KMS-11 (cell line): ENCODE data around the gene SERPINA6.

Source experiments
- H2AFZ ChIP-seq: fragments of 200-600 bp; sonication (generic); 2 replicates; pipeline ENCODE4 v1.6.1; 2016; ENCODE audit warnings: antibody characterized with exemption, mixed run types, low read depth
- H3K27ac ChIP-seq: fragments of 200-600 bp; sonication (generic); 2 replicates; pipeline ENCODE4 v1.6.1; 2016; ENCODE audit warnings: mild to moderate bottlenecking, mixed run types
- H3K27me3 ChIP-seq: fragments of 200-600 bp; sonication (generic); 2 replicates; pipeline ENCODE4 v1.6.1; 2017; ENCODE audit warnings: mild to moderate bottlenecking, low read depth, mixed run types, moderate library complexity; ENCODE audit not compliant: insufficient read depth
- H3K36me3 ChIP-seq: fragments of 200-600 bp; sonication (generic); 2 replicates; pipeline ENCODE4 v1.6.1; 2017; ENCODE audit warnings: mild to moderate bottlenecking, mixed run types; ENCODE audit not compliant: insufficient read depth
- H3K4me1 ChIP-seq: fragments of 200-600 bp; sonication (generic); 2 replicates; pipeline ENCODE4 v1.6.1; 2016; ENCODE audit warnings: mild to moderate bottlenecking, low read depth, mixed run types; ENCODE audit not compliant: poor library complexity, severe bottlenecking
- H3K4me2 ChIP-seq: fragments of 200-600 bp; sonication (generic); 2 replicates; pipeline ENCODE4 v1.7.0; 2016; ENCODE audit warnings: mild to moderate bottlenecking, mixed run types
- H3K4me3 ChIP-seq: fragments of 200-600 bp; sonication (generic); IDR thresholded peaks from 2 replicates; pipeline ENCODE4 v1.6.1; 2017; ENCODE audit warnings: low read depth, low read length, mixed read lengths; ENCODE audit not compliant: insufficient read depth
- H3K79me2 ChIP-seq: fragments of 200-600 bp; sonication (generic); 2 replicates; pipeline ENCODE4 v1.6.1; 2016; ENCODE audit warnings: low read depth, mixed run types; ENCODE audit not compliant: insufficient read depth
- H3K9ac ChIP-seq: fragments of 200-600 bp; sonication (generic); 2 replicates; pipeline ENCODE4 v1.6.1; 2016; ENCODE audit warnings: mild to moderate bottlenecking, mixed run types
- H4K20me1 ChIP-seq: fragments of 200-600 bp; sonication (generic); 2 replicates; pipeline ENCODE4 v1.6.1; 2016; ENCODE audit warnings: mild to moderate bottlenecking, mixed run types; ENCODE audit not compliant: insufficient read depth
- CTCF ChIP-seq: fragments of 200-600 bp; sonication (generic); conservative IDR thresholded peaks from 2 replicates; pipeline ENCODE4 v1.6.1; 2017; ENCODE audit warnings: low read depth, mild to moderate bottlenecking, antibody characterized with exemption, low read length, moderate library complexity, mixed read lengths

SERPINA6 gene

GRCh38 chr14:94338023-94338422 is 14.9 kb upstream of the SERPINA6 start:
- H3K4me3 ChIP-seq = no peak overlapping the region
- no peaks in the 10 kb centered on the region for H4K20me1 ChIP-seq
- no peak overlapping the region for H2AFZ ChIP-seq
- peaks cover 7% of the 10 kb centered on the region for H3K4me1 ChIP-seq
- no peaks in the 10 kb centered on the region for H3K36me3 ChIP-seq
- TF ChIP-seq CTCF = no peak
- H3K27ac ChIP-seq = no peak overlapping the region
- H3K9ac ChIP-seq = no peak overlapping the region
- H3K79me2 ChIP-seq = no peaks in the 10 kb centered on the region
- H3K4me2 ChIP-seq = no peak overlapping the region
- no peaks in the 10 kb centered on the region for H3K27me3 ChIP-seq

GRCh38 chr14:94337274-94337673 is 14.1 kb upstream of the SERPINA6 start:
- H3K27ac ChIP-seq = no peak overlapping the region
- H3K4me1 ChIP-seq = peaks cover 7% of the 10 kb centered on the region
- H3K79me2 ChIP-seq = no peaks in the 10 kb centered on the region
- H4K20me1 ChIP-seq = no peaks in the 10 kb centered on the region
- H3K27me3 ChIP-seq = no peaks in the 10 kb centered on the region
- no peak overlapping the region for H3K9ac ChIP-seq
- TF ChIP-seq CTCF = no peak
- H3K4me2 ChIP-seq = peak overlapping the region; percentile 36; the same call in 1 of the 2 replicates
- no peak overlapping the region for H3K4me3 ChIP-seq
- no peak overlapping the region for H2AFZ ChIP-seq
- no peaks in the 10 kb centered on the region for H3K36me3 ChIP-seq

- Histone ChIP-seq H3K4me2 (no peak overlapping the region), H3K4me1 (peaks cover 7% of the 10 kb centered on the region), H3K27me3 (no peaks in the 10 kb centered on the region), H3K27ac (no peak overlapping the region), H4K20me1 (no peaks in the 10 kb centered on the region), H3K9ac (no peak overlapping the region), H2AFZ (no peak overlapping the region), H3K36me3 (no peaks in the 10 kb centered on the region), H3K79me2 (no peaks in the 10 kb centered on the region), H3K4me3 (no peak overlapping the region)
- TF ChIP-seq CTCF = no peak
These were observed 11.7 kb upstream of the SERPINA6 start for GRCh38 chr14:94334872-94335271.

GRCh38 chr14:94332587-94332986 is 9.5 kb upstream of the SERPINA6 start:
- H3K27ac ChIP-seq = no peak overlapping the region
- no peak for TF ChIP-seq CTCF
- H4K20me1 ChIP-seq = no peaks in the 10 kb centered on the region
- H3K4me2 ChIP-seq = no peak overlapping the region
- peaks cover 6% of the 10 kb centered on the region for H3K4me1 ChIP-seq
- no peaks in the 10 kb centered on the region for H3K27me3 ChIP-seq
- no peaks in the 10 kb centered on the region for H3K79me2 ChIP-seq
- no peak overlapping the region for H3K9ac ChIP-seq
- H3K36me3 ChIP-seq = no peaks in the 10 kb centered on the region
- H3K4me3 ChIP-seq = no peak overlapping the region
- H2AFZ ChIP-seq = no peak overlapping the region
